ENCODE data around the gene PRR5L.

Gene PRR5L

DNA sequence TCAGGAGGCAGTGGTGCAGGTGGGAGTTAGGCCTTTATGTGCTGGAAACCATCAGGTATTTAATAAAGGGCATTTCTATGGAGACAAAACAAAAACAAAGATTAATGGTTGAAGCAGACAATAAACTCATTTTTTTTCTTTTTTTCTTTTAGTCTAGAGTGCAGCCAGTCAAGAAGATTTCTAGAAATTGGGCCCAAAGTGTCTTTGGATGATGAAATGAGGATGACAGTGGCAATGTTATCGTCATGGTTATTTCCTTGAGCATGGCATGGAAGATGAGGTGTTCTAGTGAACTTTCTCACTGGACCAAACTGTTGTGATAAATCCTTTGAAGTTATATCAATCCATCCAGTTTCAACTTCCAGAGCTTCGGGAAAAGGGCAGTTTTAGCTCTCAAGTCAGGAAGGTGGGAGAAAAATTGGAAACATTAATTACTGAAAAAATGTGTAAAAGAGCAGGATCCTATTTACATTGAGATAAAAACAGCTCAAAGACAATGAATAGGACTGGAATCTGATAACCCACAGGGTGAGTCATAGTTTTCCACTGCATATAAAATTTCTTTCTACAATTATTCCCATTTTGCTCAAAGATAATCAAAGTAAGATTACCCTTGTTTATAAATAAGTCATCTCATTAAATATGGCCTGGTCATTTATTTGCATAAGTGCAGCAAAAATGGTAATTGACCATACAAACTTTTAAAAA lies 33.0 kb downstream of the PRR5L start:
- no peak for DNase-seq

DNA sequence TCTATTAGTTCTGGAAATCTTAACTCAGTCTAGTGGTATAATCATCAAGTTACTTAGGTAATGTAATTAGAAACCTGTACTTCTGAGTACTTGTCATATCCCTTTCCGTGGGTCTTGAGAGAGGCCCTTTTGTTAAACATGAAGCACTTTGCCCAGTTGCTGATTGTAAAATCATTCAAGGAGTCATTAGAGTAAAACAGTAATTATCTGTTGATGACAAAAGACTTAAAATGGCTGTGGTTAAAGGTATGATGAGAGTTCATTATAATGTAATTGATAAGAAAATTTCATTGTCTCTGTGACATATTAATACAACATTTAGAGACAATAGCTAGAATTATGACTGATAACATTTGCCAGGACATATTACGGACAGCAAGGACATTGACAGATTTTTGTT lies 34.3 kb downstream of the PRR5L start:
- no peak for DNase-seq

GRCh38 chr11:36333468-36333867 lies 37.4 kb downstream of the PRR5L start:
- DNase-seq, result no peak

DNA sequence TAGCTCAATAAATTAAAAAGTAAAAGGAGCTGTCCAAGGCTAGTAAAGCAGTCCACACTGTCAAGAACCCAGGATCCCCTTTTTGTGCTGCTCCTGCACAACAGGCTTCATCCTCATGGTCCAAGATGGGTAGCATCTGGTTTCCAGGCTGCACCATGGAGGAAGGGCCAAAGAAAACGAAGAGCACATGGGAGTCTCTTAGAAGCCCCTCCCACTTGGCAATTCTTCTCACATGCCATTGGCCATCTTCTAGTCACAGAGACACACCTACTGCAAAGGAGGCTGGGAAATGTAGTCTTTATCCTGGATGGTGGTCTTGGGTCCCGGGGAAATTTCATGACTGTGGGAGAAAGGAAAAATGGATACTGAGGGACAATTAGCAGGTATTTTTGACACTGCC lies 37.8 kb downstream of the PRR5L start:
- DNase-seq, result no peak

DNA sequence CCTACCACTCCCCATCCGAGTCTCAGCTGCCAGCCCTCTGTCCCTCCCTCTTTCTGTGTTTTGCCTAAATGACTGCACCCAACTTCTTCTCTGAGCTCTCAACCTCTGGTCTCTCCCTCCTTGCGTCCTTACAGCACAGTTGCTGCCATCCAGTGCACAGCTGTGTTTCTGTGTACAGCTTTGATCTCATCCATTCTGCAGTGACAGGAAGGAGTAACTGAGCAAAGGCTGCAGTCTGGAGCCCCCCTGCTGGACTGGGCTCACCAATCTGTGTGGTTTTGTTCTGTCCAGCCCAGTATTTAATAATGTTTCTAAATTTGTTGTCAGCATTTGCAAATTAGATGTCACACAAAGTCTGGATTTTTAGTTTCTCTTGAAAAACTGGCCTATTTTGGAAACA lies 43.8 kb downstream of the PRR5L start:
- no peak for DNase-seq

GRCh38 chr11:36340897-36341296 lies 44.8 kb downstream of the PRR5L start:
- DNase-seq, result no peak

GRCh38 chr11:36341915-36342314 lies 45.8 kb downstream of the PRR5L start:
- DNase-seq, result no peak

DNA sequence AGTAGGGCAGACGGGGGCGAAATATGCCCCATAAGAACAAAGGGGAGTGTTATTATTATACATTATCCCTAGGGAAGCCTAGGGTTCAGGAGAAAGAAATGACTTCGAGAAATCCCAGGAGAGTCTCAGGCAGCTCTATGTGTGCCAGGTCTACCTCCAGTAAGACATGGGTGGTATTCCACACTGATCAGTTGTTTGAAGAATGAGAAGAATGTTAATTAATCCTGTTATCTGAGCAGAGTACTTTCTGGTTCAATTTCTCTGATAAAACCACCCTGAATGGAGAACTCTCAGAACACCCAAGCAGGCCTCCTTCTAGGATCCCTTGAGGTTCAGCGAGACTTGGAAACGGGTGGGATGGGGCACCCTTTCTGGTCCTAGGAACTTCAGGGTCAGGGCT lies 46.2 kb downstream of the PRR5L start:
- DNase-seq, result no peak

DNA sequence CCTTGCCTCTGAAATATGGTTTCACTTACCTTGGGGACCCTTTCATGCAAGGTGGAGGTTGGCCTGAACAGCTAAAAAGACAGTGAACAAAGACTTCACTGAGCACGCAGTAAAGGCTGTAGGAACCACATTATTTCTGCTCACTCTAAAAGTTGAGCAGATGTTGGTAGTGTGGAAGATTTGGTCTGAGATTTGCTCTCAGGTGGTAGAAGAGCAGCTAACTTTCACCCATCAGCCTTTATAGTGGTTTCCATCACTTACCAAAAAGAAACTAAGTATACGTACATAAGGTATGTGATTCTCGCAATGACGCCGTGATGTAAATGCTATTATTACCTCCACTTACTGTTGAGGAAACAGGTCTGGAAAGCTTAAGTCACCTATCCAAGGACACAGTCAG lies 47.3 kb downstream of the PRR5L start:
- DNase-seq, result no peak

DNA sequence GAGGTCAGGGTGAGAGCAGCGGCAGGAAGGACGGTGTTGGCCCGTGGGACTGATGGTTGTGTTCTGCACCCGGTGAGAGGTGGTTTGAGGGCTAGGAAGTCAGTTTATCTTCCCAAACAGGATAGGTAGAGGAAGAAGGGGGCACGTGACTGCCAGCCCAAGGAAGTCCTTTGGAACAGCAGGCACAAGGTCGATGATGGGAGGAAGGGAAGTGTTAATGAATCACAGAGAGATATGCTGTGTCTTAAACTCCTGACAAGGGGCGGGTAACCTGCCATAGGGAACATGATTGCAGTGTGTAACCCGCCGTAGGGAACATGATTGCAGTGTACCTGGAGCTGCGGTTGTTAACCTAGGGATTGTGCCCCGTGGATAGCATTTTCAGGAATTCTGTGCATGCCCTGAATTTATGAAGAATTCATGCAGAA lies 49.0 kb downstream of the PRR5L start:
- DNase-seq, result no peak

DNA sequence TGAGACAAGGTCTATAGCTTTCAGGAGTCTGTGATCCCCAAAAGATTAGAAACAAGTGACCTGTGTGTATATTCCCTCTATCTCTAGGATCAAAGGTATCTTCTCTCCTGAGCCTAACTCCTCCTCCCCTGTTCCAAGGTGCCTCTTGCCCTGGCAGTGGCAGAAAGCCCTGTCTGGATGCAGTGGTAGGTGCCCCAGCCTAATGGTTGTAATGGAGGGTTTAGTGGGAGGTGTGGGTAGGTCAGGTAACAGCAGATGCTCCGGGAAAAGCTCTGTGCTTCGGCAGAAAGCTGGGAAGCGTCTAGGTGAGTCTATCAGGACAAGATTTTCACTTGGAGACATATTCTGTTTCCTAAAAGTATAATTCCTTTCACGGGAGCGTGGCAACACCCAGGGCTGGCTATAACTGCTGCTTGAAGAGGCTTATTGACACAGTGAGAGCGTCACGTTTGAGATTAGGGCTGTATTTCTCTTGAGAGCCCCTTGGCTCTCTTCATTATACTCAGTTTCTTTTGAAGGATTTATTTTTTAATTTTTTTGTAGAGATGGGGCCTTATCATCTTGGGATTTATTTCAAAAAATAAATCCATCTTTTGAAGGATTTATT lies 49.5 kb downstream of the PRR5L start:
- DNase-seq, result no peak

GRCh38 chr11:36346562-36347383 lies 50.7 kb downstream of the PRR5L start:
- DNase-seq, result no peak

DNA sequence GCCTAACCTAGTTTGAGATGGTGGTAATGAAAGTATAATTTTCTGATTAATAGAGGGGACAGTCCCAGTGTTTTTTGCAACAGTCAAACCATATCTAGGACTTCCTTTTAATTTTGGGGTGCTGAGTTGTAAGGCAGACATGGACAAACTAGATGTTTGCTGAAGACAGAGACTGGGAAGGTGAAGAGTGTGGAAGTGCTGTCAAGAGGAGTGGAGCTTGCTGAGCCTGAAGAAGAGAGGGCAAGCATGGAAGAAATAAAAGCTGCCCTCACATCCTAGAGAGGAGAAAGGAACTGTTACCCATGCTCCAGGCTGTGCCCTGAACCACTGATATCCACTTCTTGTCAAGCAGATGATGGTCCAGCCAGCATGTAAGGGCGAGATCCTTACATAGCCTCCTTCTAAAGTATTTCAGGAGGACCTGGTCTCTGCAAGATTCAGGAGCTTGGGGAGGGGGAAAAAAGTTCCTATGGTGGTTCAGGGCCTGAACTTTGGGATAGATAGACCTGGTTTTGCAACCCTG lies 51.4 kb downstream of the PRR5L start:
- DNase-seq, result no peak

DNA sequence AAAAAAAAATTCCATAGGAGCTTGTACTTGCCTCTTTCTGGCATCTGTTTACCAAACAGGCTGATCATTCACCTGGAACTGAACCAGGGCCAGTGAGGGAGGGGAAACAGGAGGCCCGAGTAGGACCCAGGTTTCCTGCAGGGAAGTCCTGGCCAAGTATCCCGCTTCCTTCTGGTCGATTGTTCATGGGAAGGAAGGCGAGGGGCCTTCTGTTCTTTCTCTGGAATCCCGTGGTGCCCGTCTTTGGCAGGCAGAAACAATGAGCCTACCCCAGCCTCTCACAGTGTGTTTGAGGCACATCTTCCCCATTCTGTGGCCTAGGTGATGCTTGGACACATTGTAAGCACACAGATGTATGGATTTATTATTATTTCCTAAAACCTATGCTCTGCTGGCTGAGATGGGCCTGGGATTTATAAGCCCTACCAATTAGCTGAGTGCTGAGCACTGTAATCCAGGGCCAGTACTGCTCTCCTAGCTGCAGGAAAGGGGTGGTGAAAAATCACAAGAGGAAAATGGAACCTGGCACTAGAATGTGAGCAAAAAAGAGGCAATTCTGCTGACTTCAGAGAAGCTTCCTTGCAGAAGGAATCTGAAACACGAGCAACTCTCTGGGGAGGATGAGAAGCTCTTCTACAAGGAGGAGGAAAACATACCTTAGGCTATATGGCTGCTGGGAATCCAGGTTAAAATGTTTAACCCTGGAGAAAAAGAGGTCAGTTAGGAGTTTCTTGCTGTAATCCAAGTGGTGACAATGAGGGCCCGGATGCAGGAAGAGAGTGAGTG lies 53.5 kb downstream of the PRR5L start:
- no peak for DNase-seq

DNA sequence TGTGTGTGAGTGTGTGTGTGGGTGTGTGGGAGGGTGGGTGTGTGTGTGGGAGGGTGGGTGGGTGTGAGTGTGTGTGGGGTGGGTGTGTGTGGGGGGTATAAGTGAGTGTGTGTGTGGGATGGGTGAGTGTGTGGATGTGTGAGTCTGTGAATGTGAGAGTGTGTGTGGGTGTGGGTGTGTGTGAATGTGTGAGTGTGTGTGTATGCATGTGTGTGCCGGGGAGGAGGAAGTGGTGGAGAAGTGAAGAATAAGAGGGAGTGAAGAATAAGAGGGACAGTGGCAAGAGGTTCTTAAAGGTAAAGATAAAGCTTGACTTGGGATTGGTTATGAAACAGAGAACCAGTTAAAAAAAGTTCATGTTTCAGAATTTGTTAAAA lies 54.0 kb downstream of the PRR5L start:
- no peak for DNase-seq

- no peak for DNase-seq
Observed at GRCh38 chr11:36352922-36353321, 56.8 kb downstream of the PRR5L start.

DNA sequence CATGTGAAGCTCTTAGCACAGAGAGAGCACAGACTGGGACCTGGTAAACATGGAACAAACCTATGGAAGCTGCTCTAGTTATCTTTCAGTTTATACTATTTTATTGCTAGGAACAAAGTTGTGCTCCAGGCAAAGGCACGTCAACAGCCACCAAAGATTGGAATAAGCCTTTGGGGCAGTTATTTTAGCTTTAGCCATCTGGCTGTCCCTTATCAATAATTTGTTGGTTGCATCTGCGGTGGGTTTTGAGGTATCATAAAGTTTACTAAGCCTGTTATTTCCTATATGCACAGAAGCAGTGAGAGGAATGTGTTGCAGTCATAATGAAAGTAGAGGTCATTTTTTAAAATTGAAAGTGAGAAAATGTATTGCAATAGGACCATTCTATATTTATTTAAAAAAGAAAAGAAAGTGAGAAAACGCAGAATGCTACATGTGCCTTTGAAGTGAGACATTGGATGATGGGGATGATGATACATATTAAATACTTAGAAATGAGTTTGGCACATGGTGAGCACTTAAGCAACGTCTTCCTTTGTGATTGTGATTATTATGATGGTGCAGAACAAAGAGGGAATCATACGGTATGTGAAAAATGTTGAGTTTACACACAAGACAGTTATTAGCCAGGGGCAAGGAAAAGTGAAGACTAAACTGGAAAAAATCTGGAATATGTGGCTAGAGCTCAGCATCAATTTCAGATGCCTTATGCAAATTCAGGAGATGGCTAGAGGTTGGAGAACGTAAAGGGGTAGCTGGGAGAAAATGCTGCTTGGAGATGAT lies 58.3 kb downstream of the PRR5L start:
- no peak for DNase-seq

- DNase-seq, result no peak
Observed at GRCh38 chr11:36356201-36356600, 60.1 kb downstream of the PRR5L start.

- DNase-seq, result no peak
Observed at GRCh38 chr11:36357831-36358230, 61.7 kb downstream of the PRR5L start.

- DNase-seq, result no peak
Observed at GRCh38 chr11:36358436-36358835, 62.3 kb downstream of the PRR5L start.

GRCh38 chr11:36360318-36360717 lies 64.2 kb downstream of the PRR5L start:
- DNase-seq, result no peak

- no peak for DNase-seq
Observed at GRCh38 chr11:36360826-36361415, 64.8 kb downstream of the PRR5L start.

Data from DMS153 (cell line).